Activated CD4-positive, CD25-positive, alpha-beta regulatory T cell treated with anti-CD3 and anti-CD28 coated beads, Interleukin-2, amount 50 U/mL, for 16 hours (primary cell): Measurements from ENCODE around the gene NDUFS6.

Experiments used
- DNase-seq: peaks from one replicate; pipeline ENCODE4 v3.0.0-alpha.2; 2020; ENCODE audit warnings: low read depth, low spot score

Gene NDUFS6

GRCh38 chr5:1801222-1801966, at the start of gene NDUFS6:
Gene NDUFS6 (plus strand): TSS chr5:1801407. CDS start chr5:1801418, 11 bp downstream.
- peak; percentile 69 for DNase-seq

GRCh38 chr5:1751864-1752822, 49.1 kb upstream of the NDUFS6 start:
- no peak for DNase-seq

- DNase-seq, result no peak
These were observed 48.3 kb upstream of the NDUFS6 start for GRCh38 chr5:1752881-1753280.

- DNase-seq, result no peak
These were observed 47.7 kb upstream of the NDUFS6 start for GRCh38 chr5:1753490-1753889.

GRCh38 chr5:1754531-1755220, 46.5 kb upstream of the NDUFS6 start:
- no peak for DNase-seq

- DNase-seq, result no peak
These were observed 45.8 kb upstream of the NDUFS6 start for GRCh38 chr5:1755321-1755949.

- DNase-seq, result no peak
These were observed 44.7 kb upstream of the NDUFS6 start for GRCh38 chr5:1756481-1756880.

GRCh38 chr5:1757511-1757910, 43.7 kb upstream of the NDUFS6 start:
- no peak for DNase-seq

GRCh38 chr5:1758574-1758973, 42.6 kb upstream of the NDUFS6 start:
- DNase-seq, result no peak

GRCh38 chr5:1759378-1759970, 41.7 kb upstream of the NDUFS6 start:
- no peak for DNase-seq

GRCh38 chr5:1760231-1760630, 41.0 kb upstream of the NDUFS6 start:
- DNase-seq, result no peak

GRCh38 chr5:1760656-1761452, 40.4 kb upstream of the NDUFS6 start:
- no peak for DNase-seq

- DNase-seq, result no peak
These were observed 39.8 kb upstream of the NDUFS6 start for GRCh38 chr5:1761453-1761755.

- DNase-seq, result no peak
These were observed 38.9 kb upstream of the NDUFS6 start for GRCh38 chr5:1762121-1762882.

GRCh38 chr5:1762883-1763547, 38.2 kb upstream of the NDUFS6 start:
- no peak for DNase-seq

GRCh38 chr5:1763548-1763911, 37.7 kb upstream of the NDUFS6 start:
- DNase-seq, result no peak

- no peak for DNase-seq
These were observed 37.1 kb upstream of the NDUFS6 start for GRCh38 chr5:1763960-1764605.

GRCh38 chr5:1764606-1764960, 36.6 kb upstream of the NDUFS6 start:
- no peak for DNase-seq
